PFSK-1 (cell line): ENCODE data around the gene C13orf42.

ENCODE experiments used
- POLR2AphosphoS5 ChIP-seq: IDR thresholded peaks from 2 replicates; pipeline ENCODE4 v1.6.1; 2012; ENCODE audit warnings: low read depth, mild to moderate bottlenecking, control low read depth, low read length, moderate library complexity
- TF ChIP-seq, protein P1 (sequence below), 2 experiments: IDR thresholded peaks; 2 replicates each; pipeline versions ENCODE4 v1.6.1 to v1.8.0; 2011 to 2012; ENCODE audit warnings: low read depth in 2 of 2, low read length in 2 of 2, control low read depth in 1 of 2, inconsistent platforms in 1 of 2, mild to moderate bottlenecking in 1 of 2, moderate library complexity in 1 of 2; ENCODE audit not compliant: insufficient read depth in 1 of 2

DNA sequence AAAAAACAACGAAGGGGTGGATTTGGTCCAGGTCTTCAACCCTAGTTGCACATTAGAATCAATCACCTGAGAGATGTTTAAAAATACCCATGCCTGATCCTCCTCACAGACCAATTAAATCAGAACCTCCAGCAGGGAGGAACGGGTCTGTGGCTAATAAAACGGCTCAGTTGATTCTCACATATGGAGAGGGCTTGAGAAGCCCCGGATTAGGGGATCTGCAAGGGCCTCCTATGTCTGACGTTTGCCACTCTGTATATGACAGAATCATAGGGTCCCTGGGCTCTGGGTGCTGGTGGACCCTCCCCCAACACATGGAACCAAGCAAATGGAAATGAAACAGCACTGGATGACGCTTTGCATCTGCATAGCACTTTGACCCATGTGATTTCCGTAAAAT, 36.7 kb upstream of the C13orf42 start:
- TF ChIP-seq, protein P1, sequence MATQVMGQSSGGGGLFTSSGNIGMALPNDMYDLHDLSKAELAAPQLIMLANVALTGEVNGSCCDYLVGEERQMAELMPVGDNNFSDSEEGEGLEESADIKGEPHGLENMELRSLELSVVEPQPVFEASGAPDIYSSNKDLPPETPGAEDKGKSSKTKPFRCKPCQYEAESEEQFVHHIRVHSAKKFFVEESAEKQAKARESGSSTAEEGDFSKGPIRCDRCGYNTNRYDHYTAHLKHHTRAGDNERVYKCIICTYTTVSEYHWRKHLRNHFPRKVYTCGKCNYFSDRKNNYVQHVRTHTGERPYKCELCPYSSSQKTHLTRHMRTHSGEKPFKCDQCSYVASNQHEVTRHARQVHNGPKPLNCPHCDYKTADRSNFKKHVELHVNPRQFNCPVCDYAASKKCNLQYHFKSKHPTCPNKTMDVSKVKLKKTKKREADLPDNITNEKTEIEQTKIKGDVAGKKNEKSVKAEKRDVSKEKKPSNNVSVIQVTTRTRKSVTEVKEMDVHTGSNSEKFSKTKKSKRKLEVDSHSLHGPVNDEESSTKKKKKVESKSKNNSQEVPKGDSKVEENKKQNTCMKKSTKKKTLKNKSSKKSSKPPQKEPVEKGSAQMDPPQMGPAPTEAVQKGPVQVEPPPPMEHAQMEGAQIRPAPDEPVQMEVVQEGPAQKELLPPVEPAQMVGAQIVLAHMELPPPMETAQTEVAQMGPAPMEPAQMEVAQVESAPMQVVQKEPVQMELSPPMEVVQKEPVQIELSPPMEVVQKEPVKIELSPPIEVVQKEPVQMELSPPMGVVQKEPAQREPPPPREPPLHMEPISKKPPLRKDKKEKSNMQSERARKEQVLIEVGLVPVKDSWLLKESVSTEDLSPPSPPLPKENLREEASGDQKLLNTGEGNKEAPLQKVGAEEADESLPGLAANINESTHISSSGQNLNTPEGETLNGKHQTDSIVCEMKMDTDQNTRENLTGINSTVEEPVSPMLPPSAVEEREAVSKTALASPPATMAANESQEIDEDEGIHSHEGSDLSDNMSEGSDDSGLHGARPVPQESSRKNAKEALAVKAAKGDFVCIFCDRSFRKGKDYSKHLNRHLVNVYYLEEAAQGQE (IDR thresholded peaks at IDR 0.05; ENCODE audit: insufficient read depth in 1 of 2, low read depth in 2 of 2, low read length in 2 of 2): no peak
- TF ChIP-seq POLR2AphosphoS5: no peak
